Muscle layer of duodenum (tissue), 2 donors: Measurements from ENCODE around the gene LRRC56.
A peak's percentile ranks its signal among the peaks of the same experiment; 100 is the strongest.

Experiments used
- H3K27ac ChIP-seq: one replicate; pipeline ENCODE4 v1.7.0; 2013; ENCODE audit warnings: mild to moderate bottlenecking, low read length
- H3K27me3 ChIP-seq: one replicate; pipeline ENCODE4 v1.7.0; 2013; ENCODE audit warnings: low read depth, mild to moderate bottlenecking, control low read depth, low read length
- H3K36me3 ChIP-seq, 2 donors: one replicate each; pipeline ENCODE4 v1.7.0; 2013; ENCODE audit warnings: low read length in 2 of 2, control low read depth in 1 of 2, mild to moderate bottlenecking in 1 of 2; ENCODE audit not compliant: insufficient read depth in 2 of 2, control insufficient read depth in 1 of 2
- H3K4me1 ChIP-seq, 2 donors: one replicate each; pipeline ENCODE4 v1.7.0; 2013; ENCODE audit warnings: low read length in 2 of 2, mild to moderate bottlenecking in 2 of 2, control low read depth in 1 of 2, moderate library complexity in 1 of 2; ENCODE audit not compliant: insufficient read depth in 2 of 2, control insufficient read depth in 1 of 2
- H3K4me3 ChIP-seq, 2 donors: one replicate each; pipeline ENCODE4 v1.7.0; 2013; ENCODE audit warnings: low read length in 2 of 2, low read depth in 1 of 2, mild to moderate bottlenecking in 1 of 2
- H3K9me3 ChIP-seq, 2 donors: one replicate each; pipeline ENCODE4 v1.7.0; 2013; ENCODE audit warnings: low read length in 2 of 2, control low read depth in 1 of 2, mild to moderate bottlenecking in 1 of 2; ENCODE audit not compliant: control insufficient read depth in 1 of 2
- donor health status: healthy.

LRRC56 gene

DNA sequence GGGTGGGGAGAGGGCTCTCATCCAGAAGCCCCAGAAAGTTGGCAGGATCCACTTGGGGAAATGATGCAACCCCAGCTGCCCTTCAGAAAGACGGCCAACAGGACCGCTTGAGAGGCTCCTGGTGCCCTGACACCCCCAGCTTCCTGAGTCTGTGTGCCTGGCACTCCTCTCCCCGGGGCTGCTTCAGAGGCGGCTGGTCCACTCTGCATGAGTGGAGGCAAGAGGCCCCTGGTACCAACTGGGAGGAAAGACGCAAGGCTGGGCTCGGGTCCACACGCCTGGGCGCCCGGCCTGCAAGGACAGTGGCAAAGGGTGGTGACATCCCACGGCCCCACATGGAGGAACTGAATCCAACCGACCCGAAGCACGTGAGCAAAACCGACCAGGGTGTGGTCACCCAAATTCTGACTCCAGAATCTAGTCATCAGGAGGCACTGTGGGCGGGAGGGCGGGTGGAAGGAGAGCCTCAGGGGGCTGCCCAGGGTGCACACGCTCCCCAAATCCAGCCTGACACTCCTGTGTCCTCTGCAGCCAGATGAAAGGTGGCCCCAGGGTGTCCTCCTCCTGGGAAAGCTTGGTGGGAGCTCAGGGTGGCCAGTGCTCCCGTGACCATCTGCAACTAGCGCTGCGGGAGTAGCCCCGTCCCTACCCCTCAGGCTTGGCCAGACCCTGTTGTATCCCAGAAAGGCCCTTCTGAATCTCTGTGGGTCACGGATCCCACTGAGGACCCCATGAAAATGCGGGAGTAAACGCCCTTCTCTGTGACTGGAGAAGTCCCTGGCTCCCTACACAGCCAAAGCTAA, 33.9 kb upstream of the LRRC56 start:
- peak overlapping the region; percentile 56 for H3K27ac ChIP-seq
- peak overlapping the region; percentile 56 to 83 for H3K4me3 ChIP-seq
- no peaks in the 10 kb centered on the region for H3K27me3 ChIP-seq
- peaks cover 11 to 37% of the 10 kb centered on the region in 2 donors for H3K36me3 ChIP-seq
- H3K9me3 ChIP-seq: no peaks in the 10 kb centered on the region
- peaks cover 6 to 36% of the 10 kb centered on the region in 2 donors for H3K4me1 ChIP-seq

DNA sequence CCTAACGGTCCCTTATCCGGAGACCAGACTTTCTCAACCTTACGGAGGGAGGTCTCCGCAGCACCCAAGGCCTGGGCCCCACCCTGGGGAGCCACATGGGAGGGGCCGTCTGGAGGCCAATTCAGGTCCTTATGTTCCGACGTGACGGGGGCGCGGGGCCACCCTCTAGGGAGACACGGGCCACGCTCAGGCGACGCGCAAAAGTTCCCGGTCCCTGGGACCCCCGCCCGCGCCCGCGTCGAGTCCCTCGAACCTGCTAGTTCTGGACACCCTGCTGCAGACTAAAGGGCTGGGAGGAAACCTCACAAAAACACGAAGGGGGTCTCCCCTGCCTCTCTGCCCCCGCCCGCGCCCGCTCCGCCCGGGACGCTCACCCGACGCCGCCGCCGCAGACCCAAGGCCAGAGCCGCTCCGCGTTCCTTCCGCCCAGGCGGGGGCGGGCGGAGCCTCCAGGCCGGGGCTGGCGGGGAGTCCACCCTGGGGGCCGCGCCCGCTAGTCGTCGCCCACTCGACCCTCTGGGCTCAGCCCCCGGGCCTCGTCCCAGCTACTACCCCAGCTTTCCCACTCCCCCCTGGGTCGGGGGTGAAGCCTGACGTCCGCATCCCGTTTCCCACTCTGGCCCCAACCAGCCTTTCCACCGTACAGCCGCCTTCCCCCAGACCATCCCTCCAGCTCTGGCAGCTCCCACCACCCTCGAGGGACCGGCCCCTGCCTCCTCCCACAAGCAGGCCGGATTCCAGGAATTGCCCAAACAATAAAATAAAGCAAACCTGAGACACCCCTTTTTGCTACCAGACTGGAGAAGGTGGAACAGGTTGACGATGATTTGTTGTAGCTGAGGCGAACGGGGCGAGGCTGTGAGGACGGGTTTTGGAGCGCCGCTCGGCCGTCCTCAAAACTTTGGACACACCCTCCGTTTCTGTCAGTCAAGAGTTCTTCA, 33.0 kb upstream of the LRRC56 start:
- H3K36me3 ChIP-seq: peaks cover 8 to 28% of the 10 kb centered on the region in 2 donors
- peaks cover 6 to 36% of the 10 kb centered on the region in 2 donors for H3K4me1 ChIP-seq
- no peaks in the 10 kb centered on the region for H3K9me3 ChIP-seq
- H3K4me3 ChIP-seq: peak overlapping the region; percentile 56 to 83
- H3K27me3 ChIP-seq: no peaks in the 10 kb centered on the region
- peak overlapping the region; percentile 56 for H3K27ac ChIP-seq

DNA sequence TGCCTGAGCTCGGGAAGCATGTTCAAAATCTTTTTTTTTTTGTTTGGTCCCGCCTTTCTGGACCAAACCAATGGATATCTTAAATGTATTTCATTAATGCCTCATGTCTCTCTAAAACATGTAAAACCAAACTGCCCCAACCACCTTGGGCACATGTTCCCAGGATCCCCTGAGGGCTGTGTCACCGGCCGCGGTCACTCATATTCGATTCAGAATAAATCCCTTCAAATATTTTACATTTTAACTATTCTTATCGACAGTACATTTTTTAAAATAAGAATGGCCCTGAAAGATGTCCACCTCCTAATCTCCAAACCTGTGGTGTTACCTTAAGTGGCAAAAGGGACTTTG, 32.4 kb upstream of the LRRC56 start:
- Histone ChIP-seq H3K9me3 (no peaks in the 10 kb centered on the region), H3K4me3 (peak overlapping the region; percentile 56 to 83), H3K27ac (peak overlapping the region; percentile 36), H3K4me1 (peaks cover 6 to 36% of the 10 kb centered on the region in 2 donors), H3K27me3 (no peaks in the 10 kb centered on the region), H3K36me3 (peaks cover 8 to 25% of the 10 kb centered on the region in 2 donors)

DNA sequence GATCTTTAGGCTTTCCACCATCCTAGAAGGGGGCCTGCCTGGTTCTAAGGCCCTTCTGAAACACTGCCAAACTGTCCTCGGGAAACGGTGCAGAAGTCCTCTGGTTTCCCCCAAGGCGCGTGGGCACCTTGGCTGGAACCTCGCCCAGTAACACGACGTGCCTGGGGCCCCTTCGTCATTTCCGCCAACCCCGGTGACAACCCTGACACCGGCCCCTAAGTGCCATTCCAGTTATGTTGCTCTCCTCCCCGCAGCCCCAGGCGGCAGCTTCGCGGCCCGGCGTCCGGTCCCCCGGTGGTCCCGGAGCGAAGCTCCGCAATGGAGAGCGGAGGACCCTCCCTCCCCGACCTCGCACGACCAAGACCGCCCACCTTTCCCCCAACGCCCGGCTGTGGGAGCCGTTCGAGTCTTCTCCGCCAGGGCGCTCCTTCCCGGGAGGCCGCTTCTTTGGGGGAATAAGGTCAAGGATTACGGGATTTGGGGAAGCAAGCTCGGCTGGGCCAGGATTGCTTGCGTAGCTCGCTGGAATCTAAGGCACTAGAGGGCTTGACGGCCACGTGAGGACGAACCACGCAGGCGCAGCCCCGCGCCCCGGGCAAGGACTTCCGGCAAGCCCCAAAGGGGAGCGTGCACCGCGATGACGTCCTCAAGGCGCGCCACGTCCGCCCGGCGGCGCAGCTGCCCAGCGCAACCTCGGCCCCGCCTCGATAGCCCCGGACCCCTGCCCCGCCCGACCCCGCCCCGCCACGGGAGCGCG, 30.9 kb upstream of the LRRC56 start:
- Histone ChIP-seq H3K27ac (peak overlapping the region; percentile 100), H3K36me3 (peaks cover 4 to 13% of the 10 kb centered on the region in 2 donors), H3K27me3 (no peaks in the 10 kb centered on the region), H3K4me1 (peaks cover 6 to 36% of the 10 kb centered on the region in 2 donors), H3K9me3 (no peaks in the 10 kb centered on the region), H3K4me3 (peak overlapping the region; percentile 82 to 83)

- Histone ChIP-seq H3K4me1 (peaks cover 6 to 36% of the 10 kb centered on the region in 2 donors), H3K9me3 (no peaks in the 10 kb centered on the region), H3K36me3 (peaks cover 4 to 12% of the 10 kb centered on the region in 2 donors), H3K27ac (peak within 1 kb of the TSS; percentile 100), H3K27me3 (no peaks in the 10 kb centered on the region), H3K4me3 (peak within 1 kb of the TSS; percentile 82 to 83)
Measured at GRCh38 chr11:506995-507726, 30.2 kb upstream of the LRRC56 start, which contains the start of gene RNH1. TSS of gene RNH1 (minus strand) at chr11:507242. CDS start at chr11:502162, 5,080 bp downstream.

DNA sequence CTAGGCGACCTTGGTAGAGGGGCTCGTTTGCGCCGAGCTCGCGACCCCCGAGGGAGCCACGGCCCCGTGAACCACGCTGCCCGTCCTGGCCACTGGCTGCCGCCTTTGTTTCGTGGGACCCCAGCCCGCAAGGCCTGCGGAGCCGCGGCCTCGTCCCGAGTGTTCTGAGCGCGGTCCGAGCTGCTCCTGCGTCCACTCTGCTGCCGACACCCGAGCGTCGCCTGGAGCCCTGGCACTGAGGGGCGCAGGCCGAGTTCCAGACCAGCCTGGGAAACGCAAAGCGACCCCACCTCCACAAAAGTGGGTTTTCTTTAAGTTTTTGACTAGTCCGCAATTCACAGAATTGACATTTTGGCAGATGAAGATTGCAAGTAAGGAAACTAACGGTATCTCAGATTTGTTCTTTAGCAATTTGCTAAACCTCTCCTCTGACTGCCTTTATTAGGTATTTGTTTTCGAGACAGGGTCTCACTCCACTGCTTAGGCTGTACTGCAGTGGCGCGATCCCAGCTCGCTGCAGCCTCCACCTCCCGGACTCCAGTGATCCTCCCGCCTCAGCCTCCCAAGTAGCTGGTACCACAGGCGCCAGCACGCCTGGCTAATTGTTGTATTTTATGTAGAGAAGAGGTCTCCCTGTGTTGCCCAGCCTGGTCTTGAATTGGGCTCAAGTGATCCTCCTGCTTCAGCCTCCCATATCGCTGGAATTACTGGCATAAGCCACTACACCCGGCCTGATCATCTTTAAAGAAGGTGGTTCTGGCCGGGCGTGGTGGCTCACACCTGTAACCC, 29.4 kb upstream of the LRRC56 start:
- Histone ChIP-seq H3K4me3 (peak overlapping the region; percentile 46 to 83), H3K27me3 (no peaks in the 10 kb centered on the region), H3K4me1 (peaks cover 6 to 31% of the 10 kb centered on the region in 2 donors), H3K9me3 (no peaks in the 10 kb centered on the region), H3K27ac (no peak overlapping the region), H3K36me3 (peaks cover 4 to 12% of the 10 kb centered on the region in 2 donors)

GRCh38 chr11:508956-509355, 28.4 kb upstream of the LRRC56 start:
- Histone ChIP-seq H3K4me3 (no peak overlapping the region), H3K27ac (no peak overlapping the region), H3K36me3 (peaks cover 4 to 12% of the 10 kb centered on the region in 2 donors), H3K27me3 (no peaks in the 10 kb centered on the region), H3K9me3 (no peaks in the 10 kb centered on the region), H3K4me1 (peaks cover 3 to 21% of the 10 kb centered on the region in 2 donors)

DNA sequence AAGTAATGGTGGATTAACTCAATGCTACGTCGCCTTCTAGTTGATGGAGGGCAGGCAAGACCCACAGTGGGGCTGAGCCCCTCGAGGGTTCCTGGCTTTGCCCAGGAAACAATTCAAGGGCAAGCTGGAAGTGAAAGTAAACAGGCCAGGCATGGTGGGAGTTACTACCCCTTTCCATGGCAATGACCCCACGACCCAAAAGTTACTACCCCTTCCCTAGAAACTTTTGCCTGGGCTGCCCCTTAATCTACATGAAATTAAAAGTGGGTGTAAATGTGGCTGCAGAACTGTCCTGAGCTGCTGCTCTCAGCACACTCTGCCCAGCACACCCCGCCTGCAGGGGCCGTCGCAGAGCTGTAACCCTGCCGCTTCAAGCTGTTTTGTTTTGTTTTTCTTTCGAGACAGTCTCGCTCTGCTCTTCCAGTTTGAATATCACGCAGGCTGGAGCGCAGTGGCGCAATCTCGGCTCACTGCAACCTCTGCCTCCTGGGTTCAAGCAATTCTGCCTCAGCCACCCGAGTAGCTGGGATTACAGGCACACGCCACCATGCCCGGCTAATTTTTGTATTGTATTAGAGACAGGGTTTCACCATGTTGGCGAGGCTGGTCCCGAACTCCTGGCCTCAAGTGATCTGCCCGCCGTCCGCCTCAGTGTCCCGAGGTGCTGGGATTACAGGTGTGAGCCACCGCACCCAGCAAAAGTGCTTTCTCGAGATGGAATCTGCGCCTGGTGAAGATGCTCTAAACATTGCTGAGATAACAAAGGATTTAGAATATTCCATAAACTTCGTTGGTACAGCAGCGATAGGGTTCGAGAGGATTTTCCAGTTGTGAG, 24.3 kb upstream of the LRRC56 start:
- no peak overlapping the region for H3K27ac ChIP-seq
- H3K4me1 ChIP-seq: peaks cover 0 to 2% of the 10 kb centered on the region in 2 donors
- no peak overlapping the region for H3K4me3 ChIP-seq
- H3K9me3 ChIP-seq: no peaks in the 10 kb centered on the region
- no peaks in the 10 kb centered on the region for H3K27me3 ChIP-seq
- peaks cover 4 to 6% of the 10 kb centered on the region in 2 donors for H3K36me3 ChIP-seq

- no peaks in the 10 kb centered on the region for H3K9me3 ChIP-seq
- peaks cover 0 to 6% of the 10 kb centered on the region in 2 donors for H3K36me3 ChIP-seq
- no peak overlapping the region for H3K27ac ChIP-seq
- no peaks in the 10 kb centered on the region for H3K27me3 ChIP-seq
- no peaks in the 10 kb centered on the region for H3K4me1 ChIP-seq
- no peak overlapping the region for H3K4me3 ChIP-seq
Measured at GRCh38 chr11:514606-515005, 22.7 kb upstream of the LRRC56 start.
